HG03432 (cell line): ENCODE results near the gene XKRX.

Experiments used
- ATAC-seq: cut with Tn5 transposase; IDR thresholded peaks from one replicate; pipeline ENCODE4 v1.9.1; 2021; ENCODE audit warnings: mild to moderate bottlenecking, moderate library complexity; ENCODE audit not compliant: unreplicated experiment

XKRX gene

DNA sequence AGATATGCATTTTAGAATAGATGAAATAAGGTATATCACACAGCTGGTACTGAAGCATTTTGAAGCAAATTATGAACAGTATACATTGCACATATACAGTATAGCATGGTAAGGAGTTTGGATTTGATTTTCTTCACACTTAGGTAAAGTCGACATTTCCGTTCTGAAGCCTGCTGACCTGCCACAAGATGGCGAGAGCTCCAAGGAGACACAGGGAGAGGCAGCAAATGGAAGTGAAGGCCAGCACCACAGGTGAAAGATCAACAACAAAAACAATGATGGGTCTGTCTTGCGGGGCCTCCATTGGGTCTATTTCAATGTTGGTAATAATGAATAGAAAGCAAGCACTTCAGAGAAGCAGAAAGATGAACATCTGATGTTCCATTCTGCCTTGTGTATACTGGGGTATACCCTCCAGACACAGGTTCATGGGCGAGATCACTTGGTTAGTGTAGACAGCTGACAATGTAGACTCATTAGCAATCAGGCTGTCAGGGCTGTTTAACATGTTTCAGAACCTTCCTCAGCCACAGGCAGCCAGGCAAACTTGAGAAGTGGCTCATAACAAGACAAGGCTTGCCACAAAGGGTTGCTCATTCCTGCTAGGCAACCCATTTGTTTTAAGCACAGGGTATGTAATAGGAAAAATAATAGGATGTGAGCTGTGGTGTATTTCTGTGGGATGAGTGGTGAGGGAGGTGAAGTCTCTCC lies 33.2 kb downstream of the XKRX start:
- ATAC-seq: peak; percentile 58

DNA sequence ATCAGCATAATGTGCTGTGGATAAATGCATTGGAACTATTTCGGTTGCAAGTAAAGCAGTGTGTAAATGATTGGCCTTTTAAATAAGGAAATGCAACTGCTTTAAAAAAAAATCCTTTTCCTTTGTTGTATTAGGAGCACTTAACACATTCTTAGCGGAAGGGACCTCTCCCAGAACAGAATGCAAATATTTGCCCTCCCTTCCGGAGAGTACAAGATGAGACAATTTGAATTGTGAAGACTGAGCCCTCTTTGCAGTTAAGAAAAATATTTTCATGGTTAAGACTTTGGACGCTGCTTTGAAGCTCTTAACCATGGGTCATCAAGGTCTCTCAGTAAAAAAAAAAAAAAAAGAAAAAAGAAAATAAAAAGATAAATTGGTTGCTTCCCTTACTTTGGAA lies 45.1 kb downstream of the XKRX start:
- ATAC-seq: no peak

DNA sequence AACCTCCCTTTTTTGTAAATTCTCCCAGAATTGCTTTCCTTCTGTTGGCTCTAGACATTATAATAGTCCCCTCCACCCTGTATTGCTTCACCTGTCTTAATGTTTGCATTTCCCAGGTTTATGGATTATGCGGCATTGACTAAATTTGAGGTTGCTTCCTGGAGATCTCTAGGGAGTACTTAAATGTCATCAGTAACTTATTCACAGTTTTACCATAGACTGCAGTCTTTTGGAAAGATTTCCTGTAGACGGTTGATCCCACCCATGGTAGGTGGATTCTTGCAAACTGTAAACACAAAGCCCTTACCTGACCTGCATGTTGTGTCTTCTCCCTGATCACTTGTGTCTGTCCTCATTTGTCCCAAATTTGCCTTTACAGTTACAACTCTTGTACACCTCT lies 48.3 kb downstream of the XKRX start:
- ATAC-seq: no peak

DNA sequence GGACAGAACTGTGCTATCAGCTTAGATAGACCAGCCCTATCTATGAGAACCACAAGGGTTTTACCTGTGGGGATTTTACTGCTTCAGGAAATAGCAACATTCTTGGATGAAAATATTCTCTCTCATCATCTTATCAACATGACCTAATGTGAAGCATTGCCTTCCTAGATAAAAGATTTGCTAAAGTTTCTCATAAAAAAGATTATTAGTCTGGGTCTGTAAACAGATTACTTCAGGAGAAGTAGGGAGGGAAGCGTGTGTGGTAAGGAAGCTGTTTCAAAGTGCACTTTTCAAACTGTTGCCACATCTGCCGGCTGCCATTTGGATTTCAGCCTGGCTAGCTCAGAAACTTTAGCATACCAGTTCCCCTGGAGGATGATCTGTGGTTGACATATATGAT lies 54.4 kb downstream of the XKRX start, which contains the start of gene NOX1:
NOX1 (minus strand) TSS at position 35 of the 400 bp plus-strand sequence. CDS start 220 bp downstream, outside the sequence.
- no peak for ATAC-seq

DNA sequence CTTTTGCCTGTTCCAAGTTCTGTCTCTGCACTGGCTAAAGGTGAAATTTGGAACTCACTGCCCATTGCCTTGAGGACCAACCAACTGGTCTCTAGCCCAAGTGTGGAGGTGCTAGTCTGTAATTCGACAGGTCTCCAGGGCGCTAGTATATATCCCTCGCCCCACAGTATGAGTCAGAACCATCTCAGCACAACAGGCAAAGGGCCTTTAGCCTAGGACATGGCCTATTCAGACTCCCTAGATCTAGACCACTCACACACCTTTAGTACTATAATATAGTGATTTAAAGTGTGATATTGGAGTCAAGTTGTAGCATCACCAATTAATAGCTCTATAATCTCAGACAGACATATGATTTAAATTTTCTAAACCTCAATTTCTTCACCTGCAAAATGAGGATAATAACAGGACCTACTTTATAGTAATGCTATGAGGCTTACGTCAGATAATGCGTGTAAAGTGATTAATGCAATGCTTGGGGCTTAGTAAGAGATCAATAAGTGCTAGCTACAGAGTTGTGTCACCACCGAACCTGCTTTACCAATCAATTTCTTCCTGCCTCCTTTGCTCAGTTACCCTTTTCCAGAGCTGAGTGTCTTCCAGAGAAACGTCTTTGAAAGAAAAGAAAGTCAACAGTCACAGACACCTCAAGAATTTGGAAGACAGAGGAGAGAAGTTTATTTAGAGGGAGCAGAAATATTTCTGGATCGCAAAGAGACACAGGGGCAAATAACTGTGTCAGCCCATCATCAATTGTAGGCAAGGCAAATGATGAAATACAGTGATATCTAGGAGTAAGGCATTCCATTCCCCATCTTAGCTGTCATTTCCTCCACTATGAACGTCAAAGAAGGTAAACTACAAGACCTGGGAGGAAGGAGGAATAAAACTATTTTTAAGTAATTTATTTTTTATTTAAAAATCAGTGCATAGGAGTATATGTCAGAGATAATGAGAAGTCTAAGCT lies 56.8 kb downstream of the XKRX start:
- ATAC-seq: no peak

DNA sequence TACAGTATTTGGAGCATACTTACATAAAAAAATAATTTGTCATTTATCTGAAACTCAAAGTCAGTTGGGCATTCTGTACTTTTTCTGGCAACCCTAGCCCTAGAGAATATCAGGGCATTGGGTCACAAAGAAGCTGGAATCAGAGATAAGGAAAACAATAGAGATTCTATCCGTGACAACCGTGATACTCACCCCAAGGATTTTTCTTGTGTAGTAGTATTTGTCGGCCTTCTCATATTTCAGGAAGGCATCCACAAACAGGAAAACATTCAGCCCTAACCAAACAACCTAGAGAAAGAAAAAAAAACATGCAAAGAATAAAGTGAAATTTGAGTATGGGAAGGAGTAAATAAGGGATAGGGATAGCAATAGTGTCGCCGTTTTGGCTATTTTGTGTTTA lies 58.2 kb downstream of the XKRX start:
- no peak for ATAC-seq

DNA sequence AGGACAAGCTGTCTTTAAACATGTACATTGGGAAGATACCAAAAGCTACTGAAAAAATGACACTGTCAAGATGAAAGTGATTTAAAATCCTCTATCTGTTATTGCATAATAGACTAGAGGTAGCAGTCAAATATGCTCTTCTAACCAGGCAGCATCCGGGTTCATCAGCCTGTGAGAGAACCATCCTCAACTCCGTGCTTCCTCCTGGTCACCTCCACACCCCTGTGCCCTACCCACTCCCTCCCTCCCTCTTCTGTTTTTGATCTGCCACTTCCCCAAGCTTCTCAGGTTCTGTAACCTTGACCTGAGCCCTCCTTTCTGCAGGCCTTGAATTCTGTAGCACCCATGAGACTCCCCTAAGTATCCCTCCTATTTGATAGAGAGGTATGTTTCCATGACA lies 60.4 kb downstream of the XKRX start:
- ATAC-seq: no peak

DNA sequence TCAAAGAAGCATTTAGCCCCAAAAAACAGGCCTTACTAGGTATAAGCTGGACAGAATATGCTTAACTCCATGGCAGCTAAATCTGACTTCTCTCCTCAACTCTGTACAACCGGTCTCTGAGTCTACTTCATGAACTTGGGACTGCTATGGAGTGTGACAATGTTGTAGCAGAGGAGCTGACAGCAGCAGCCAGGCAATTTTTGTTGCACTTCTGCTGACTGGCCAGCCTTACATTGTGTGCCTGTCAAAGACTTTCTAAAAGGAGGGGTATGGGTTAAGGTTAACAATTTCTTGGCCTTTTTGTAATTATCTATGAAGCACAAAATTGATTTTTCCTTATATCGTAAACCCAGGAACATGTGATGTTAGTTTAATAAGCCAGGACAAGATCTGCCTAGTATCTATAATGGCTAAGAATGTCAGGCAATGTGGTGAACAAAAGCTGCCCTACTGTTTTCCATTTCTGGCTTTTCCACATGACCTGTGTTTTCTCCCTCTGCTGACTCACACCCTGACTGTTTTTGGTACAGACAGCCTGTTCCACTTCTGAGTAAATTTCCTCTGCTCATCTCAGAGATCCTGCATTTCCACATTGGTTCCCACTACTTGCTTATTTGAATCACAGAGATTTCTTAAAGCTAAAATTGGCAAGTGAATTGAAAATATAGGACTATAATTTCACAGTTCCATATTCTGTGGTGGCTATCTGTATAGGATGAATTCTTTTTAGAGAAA lies 63.9 kb downstream of the XKRX start:
- no peak for ATAC-seq
